Tibial nerve (tissue), 4 donors: Measurements from ENCODE around the gene KDM4B.
A peak's percentile ranks its signal among the peaks of the same experiment; 100 is the strongest.

Experiments
- CTCF ChIP-seq, 5 experiments: fragments of 200-600 bp in 3 of 5; fragments of 450-650 bp in 2 of 5; sonication (generic) in 3 of 5; IDR thresholded peaks; one replicate each; pipeline ENCODE4 v1.5.1; 2016 to 2019; ENCODE audit warnings: antibody characterized with exemption in 5 of 5, mild to moderate bottlenecking in 3 of 5, moderate library complexity in 2 of 5
- EP300 ChIP-seq, 2 donors: sonication (generic); formaldehyde crosslinking; IDR thresholded peaks; one replicate each; pipeline ENCODE4 v1.6.1; 2017; ENCODE audit warnings: antibody characterized with exemption in 2 of 2, mild to moderate bottlenecking in 1 of 2
- POLR2A ChIP-seq, 2 donors: fragments of 450-650 bp; IDR thresholded peaks; one replicate each; pipeline ENCODE4 v1.6.1; 2017; ENCODE audit warnings: antibody characterized with exemption in 2 of 2, mild to moderate bottlenecking in 2 of 2, moderate library complexity in 2 of 2

GRCh38 chr19:5091684-5092480 lies 123.0 kb downstream of the KDM4B start:
- TF ChIP-seq CTCF (IDR thresholded peaks at IDR 0.05) (no peak), EP300 (IDR thresholded peaks at IDR 0.05) (peak in 1 of 2 donors; percentile 2), POLR2A (IDR thresholded peaks at IDR 0.05) (no peak)
